ENCODE measurements around the gene PRKCB.

DNA sequence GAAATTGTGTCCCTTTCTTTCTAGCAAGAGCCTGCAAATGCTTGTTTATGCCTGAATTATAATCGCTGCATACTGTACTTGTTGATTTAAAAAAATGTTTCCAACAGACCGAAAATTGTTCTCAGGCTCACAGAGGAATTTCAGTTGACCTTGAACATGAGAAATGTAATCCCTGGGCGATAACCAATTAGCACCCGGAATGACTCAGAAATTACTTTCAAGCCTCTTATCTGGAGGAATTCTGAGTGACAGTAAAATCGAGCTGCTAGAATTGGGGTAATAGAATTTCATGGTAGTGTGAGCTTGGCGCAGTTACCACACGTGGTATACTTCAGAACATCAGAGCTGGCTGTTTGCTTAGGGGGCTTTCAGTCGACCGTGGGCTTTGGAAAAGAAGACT lies 281.2 kb downstream of the PRKCB start:
- TF ChIP-seq CTCF (conservative IDR thresholded peaks at IDR 0.05; ENCODE audit: low read depth, low read length) = no peak
- no peak for TF ChIP-seq EZH2phosphoT487 (IDR thresholded peaks at IDR 0.05; ENCODE audit: borderline replicate concordance, low read length)
- TF ChIP-seq EZH2 (IDR thresholded peaks at IDR 0.05; ENCODE audit: low read length, unreplicated experiment) = no peak

Measured in PC-3 (cell line).